B cell (primary cell): ENCODE results near the gene TRIM66. TPM values are rescaled to one million over a fixed set of nuclear protein-coding genes. Genes with fewer than 3 reads are reported as not detected.

Experiments
- ATAC-seq: fragments of 200-7000 bp; cut with Tn5 transposase; one replicate; pipeline ENCODE4 v1.10.0; 2021; ENCODE audit warnings: low read depth, mild to moderate bottlenecking, moderate number of reproducible peaks, moderate library complexity
- CTCF ChIA-PET: fragments of 350-600 bp; sonication (Branson Sonifier 250); formaldehyde crosslinking; loops from one replicate; lab custom pipeline; 2021; ENCODE audit warnings: antibody characterized with exemption, inconsistent platforms; lab: Charles Lee
- POLR2A ChIA-PET: fragments of 350-600 bp; sonication (Branson Sonifier 250); formaldehyde crosslinking; loops from one replicate; lab custom pipeline; 2021; ENCODE audit warnings: antibody characterized with exemption; lab: Charles Lee
- DNase-seq: peaks from one replicate; pipeline ENCODE4 v3.0.0; 2013
- H2AFZ ChIP-seq: 2 replicates; pipeline ENCODE4 v1.6.1; 2012; ENCODE audit warnings: mild to moderate bottlenecking, low read depth, low read length; ENCODE audit not compliant: insufficient read depth, poor library complexity, severe bottlenecking
- H3K27ac ChIP-seq, 2 donors: 1 replicate in 1 of 2; 2 replicates in 1 of 2; pipeline ENCODE4 v1.5.1; 2012 to 2013; ENCODE audit warnings: low read length in 2 of 2, mild to moderate bottlenecking in 2 of 2, moderate library complexity in 1 of 2
- H3K27me3 ChIP-seq, 4 experiments: fragments of 200-600 bp in 1 of 4; sonication (generic) in 1 of 4; replicated peaks in 1 of 4; 1 replicate in 2 of 4; 2 replicates in 2 of 4; pipeline versions ENCODE4 v1.6.1 to v1.7.0; 2013 to 2016; ENCODE audit warnings: low read length in 3 of 4, mild to moderate bottlenecking in 2 of 4, mixed read lengths in 1 of 4, moderate library complexity in 1 of 4; ENCODE audit not compliant: insufficient read depth in 4 of 4, control insufficient read depth in 3 of 4; ENCODE audit errors: control extremely low read depth in 1 of 4
- H3K36me3 ChIP-seq, 2 experiments: replicated peaks in 1 of 2; 1 replicate in 1 of 2; 2 replicates in 1 of 2; pipeline versions ENCODE4 v1.6.1 to v1.7.1; 2013; ENCODE audit warnings: low read length in 1 of 2; ENCODE audit not compliant: insufficient read depth in 2 of 2, control insufficient read depth in 1 of 2; ENCODE audit errors: control extremely low read depth in 1 of 2, extremely low read depth in 1 of 2
- H3K4me1 ChIP-seq, 2 donors: fragments of 200-600 bp in 1 of 2; sonication (generic) in 1 of 2; 1 replicate in 1 of 2; 2 replicates in 1 of 2; pipeline versions ENCODE4 v1.5.1 to v1.6.1; 2013 to 2017; ENCODE audit warnings: low read length in 2 of 2; ENCODE audit not compliant: control insufficient read depth in 2 of 2, insufficient read depth in 2 of 2
- H3K4me2 ChIP-seq: replicated peaks from 2 replicates; pipeline ENCODE3; 2012; ENCODE audit warnings: mild to moderate bottlenecking, low read depth, low read length; ENCODE audit not compliant: poor library complexity, severe bottlenecking
- H3K4me3 ChIP-seq, 5 experiments: fragments of 200-600 bp in 1 of 5; sonication (generic) in 1 of 5; 1 replicate in 3 of 5; 2 replicates in 2 of 5; pipeline versions ENCODE4 v1.5.1 to v1.7.0; 2011 to 2016; ENCODE audit warnings: low read length in 4 of 5, mild to moderate bottlenecking in 4 of 5, low read depth in 2 of 5, control low read depth in 1 of 5, moderate library complexity in 1 of 5; ENCODE audit not compliant: insufficient read depth in 1 of 5; ENCODE audit errors: control extremely low read depth in 1 of 5, extremely low read depth in 1 of 5
- H3K79me2 ChIP-seq: fragments of 200-600 bp; sonication (generic); one replicate; pipeline ENCODE4 v1.6.0; 2016; ENCODE audit warnings: low read length; ENCODE audit not compliant: control insufficient read depth, insufficient read depth
- H3K9ac ChIP-seq: fragments of 200-600 bp; sonication (generic); 2 replicates; pipeline ENCODE4 v1.6.1; 2017; ENCODE audit warnings: mild to moderate bottlenecking, low read length, moderate library complexity
- H3K9me3 ChIP-seq, 3 donors: one replicate each; pipeline versions ENCODE4 v1.6.1 to v1.7.1; 2013; ENCODE audit warnings: low read length in 2 of 3; ENCODE audit not compliant: control insufficient read depth in 2 of 3, insufficient read depth in 1 of 3; ENCODE audit errors: control extremely low read depth in 1 of 3
- H4K20me1 ChIP-seq: 2 replicates; pipeline ENCODE4 v1.6.0; 2012; ENCODE audit warnings: mild to moderate bottlenecking, low read length; ENCODE audit not compliant: insufficient read depth, control insufficient read depth, poor library complexity, severe bottlenecking
- H3K27ac Mint-ChIP-seq: one replicate; pipeline ENCODE4 v1.8.0; 2021; ENCODE audit warnings: mixed read lengths
- H3K27me3 Mint-ChIP-seq: one replicate; pipeline ENCODE4 v1.8.0; 2021; ENCODE audit warnings: mixed read lengths
- H3K4me1 Mint-ChIP-seq: one replicate; pipeline ENCODE4 v1.8.0; 2021; ENCODE audit warnings: mixed read lengths
- H3K4me3 Mint-ChIP-seq: one replicate; pipeline ENCODE4 v1.8.0; 2021; ENCODE audit warnings: mixed read lengths
- H3K9me3 Mint-ChIP-seq: one replicate; pipeline ENCODE4 v1.8.0; 2022; ENCODE audit warnings: mixed read lengths; ENCODE audit not compliant: insufficient read depth
- EZH2 ChIP-seq: IDR thresholded peaks from 2 replicates; pipeline ENCODE4 v1.6.1; 2012; ENCODE audit warnings: borderline replicate concordance, low read depth, mild to moderate bottlenecking, moderate library complexity, low read length; ENCODE audit not compliant: insufficient read depth, poor library complexity, severe bottlenecking
- WGBS: methylation state at CpG from one replicate; pipeline ENCODE4 v1.1.5; 2013; ENCODE audit warnings: missing lambda C conversion rate; ENCODE audit not compliant: insufficient coverage; 5-methylcytosine and 5-hydroxymethylcytosine counted together
- intact Hi-C: fragments of 100-400 bp; cut with micrococcal nuclease; formaldehyde crosslinking; loops from one replicate; pipeline ENCODE4 v1.10.0; 2022
- polyA plus RNA-seq: library from polyadenylated mRNA; depleted of rRNA; stranded (reverse); fragments of >200 nt; gene quantifications from 2 replicates; pipeline ENCODE4 v1.2.3, GENCODE V29; 2012
- total RNA-seq, 2 donors: library from RNA; stranded (reverse); fragments of 120-200 nt in 1 of 2; gene quantifications; 1 replicate in 1 of 2; 2 replicates in 1 of 2; pipeline versions ENCODE4 v1.2.3 to v1.2.4, GENCODE V29; 2013 to 2022
- TF ChIP-seq, protein P1 (sequence below): fragments of 200-600 bp; IDR thresholded peaks from one replicate; pipeline ENCODE4 v1.8.0; 2022; ENCODE audit warnings: antibody characterized with exemption, mild to moderate bottlenecking

The TRIM66 gene
- total and polyA plus RNA-seq, 2 donors (not counting 1 experiment from before 2014, with no cell fraction given), result 11.1 to 21.1 TPM

DNA sequence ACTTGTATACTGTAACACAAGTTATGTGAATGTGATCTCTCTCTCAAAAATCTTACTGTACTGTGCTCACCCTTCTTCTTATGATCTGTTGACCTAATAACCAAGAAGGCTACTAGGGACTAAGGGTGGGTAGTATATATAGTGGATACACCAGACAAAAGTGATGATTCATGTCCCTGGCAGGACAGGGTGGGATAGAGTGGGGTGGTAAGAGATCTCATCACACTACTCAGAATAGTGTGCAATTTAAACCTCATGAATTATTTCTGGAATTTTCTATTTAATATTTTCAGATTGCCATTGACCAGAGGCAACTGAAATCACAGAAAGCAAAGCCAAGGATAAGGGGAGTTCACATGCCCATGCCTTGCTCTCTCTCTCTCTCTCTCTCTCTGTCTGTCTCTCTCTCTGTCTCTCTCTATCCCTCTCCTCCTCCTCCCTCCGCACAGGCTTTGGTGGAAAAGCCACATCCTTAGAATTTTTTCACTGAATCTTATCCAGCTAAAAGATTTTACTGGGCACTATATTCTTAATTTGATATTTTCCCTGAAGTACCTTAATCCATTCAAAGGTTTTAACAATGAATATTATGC lies 76.4 kb downstream of the TRIM66 start:
- 80% methylated on average over 1 of the region's 1 CpG for WGBS
- H3K9ac ChIP-seq, result no peak overlapping the region
- TF ChIP-seq, protein P1, sequence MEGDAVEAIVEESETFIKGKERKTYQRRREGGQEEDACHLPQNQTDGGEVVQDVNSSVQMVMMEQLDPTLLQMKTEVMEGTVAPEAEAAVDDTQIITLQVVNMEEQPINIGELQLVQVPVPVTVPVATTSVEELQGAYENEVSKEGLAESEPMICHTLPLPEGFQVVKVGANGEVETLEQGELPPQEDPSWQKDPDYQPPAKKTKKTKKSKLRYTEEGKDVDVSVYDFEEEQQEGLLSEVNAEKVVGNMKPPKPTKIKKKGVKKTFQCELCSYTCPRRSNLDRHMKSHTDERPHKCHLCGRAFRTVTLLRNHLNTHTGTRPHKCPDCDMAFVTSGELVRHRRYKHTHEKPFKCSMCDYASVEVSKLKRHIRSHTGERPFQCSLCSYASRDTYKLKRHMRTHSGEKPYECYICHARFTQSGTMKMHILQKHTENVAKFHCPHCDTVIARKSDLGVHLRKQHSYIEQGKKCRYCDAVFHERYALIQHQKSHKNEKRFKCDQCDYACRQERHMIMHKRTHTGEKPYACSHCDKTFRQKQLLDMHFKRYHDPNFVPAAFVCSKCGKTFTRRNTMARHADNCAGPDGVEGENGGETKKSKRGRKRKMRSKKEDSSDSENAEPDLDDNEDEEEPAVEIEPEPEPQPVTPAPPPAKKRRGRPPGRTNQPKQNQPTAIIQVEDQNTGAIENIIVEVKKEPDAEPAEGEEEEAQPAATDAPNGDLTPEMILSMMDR, result no peak
- TF ChIP-seq EZH2, result no peak
- H3K9me3 ChIP-seq, result no peaks in the 10 kb centered on the region
- no peaks in the 10 kb centered on the region for H3K79me2 ChIP-seq
- ChIA-PET POLR2A (no interaction called here), CTCF (no interaction called here)
- H3K4me3 ChIP-seq, result no peak overlapping the region
- H3K27me3 Mint-ChIP-seq, result peaks cover 27% of the 10 kb centered on the region
- H3K4me3 Mint-ChIP-seq, result no peak overlapping the region
- H3K4me1 ChIP-seq, result no peaks in the 10 kb centered on the region
- no peak overlapping the region for H3K27ac ChIP-seq
- H2AFZ ChIP-seq, result no peak overlapping the region
- H3K27me3 ChIP-seq, result peaks cover 0 to 9% (median 3%) of the 10 kb centered on the region in 4 experiments
- H3K4me2 ChIP-seq, result no peak overlapping the region
- H3K4me1 Mint-ChIP-seq, result no peaks in the 10 kb centered on the region
- intact Hi-C loops, result no loop called here
- no peaks in the 10 kb centered on the region for H3K9me3 Mint-ChIP-seq
- DNase-seq (no peak), ATAC-seq (no peak)
- H4K20me1 ChIP-seq, result no peaks in the 10 kb centered on the region
- H3K27ac Mint-ChIP-seq, result no peak overlapping the region
- no peaks in the 10 kb centered on the region for H3K36me3 ChIP-seq

DNA sequence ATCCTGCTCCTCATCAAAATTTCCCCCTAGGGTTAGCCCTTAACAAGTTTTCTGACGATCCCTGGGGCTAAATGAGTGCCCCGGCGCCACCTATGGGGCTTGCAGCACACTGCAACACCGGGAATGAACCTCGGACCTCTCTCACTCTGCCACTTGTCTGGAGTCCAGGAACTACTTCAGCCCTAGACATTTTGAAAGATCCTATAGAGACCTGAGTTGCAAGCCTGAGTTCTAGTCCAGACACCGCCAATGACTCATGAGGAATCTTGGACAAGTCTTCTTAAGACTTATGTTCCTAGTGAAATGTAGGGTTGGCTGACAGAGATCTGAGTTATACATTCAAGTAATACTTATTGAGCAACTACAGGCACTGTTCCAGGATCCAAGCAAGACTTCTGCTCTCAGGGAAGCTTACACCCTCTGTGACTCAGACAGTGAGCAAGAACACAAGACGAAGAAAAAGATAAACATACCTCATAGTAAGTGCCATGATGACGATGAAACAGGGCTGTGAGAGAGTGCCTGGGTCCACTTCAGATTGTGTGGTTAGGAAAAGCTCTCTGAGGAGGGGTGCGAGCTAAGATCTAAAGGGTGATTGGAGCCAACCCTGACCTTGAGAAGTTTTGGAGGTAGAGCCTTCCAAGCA lies 78.3 kb downstream of the TRIM66 start:
- no peak overlapping the region for H3K4me3 ChIP-seq
- peaks cover 0 to 9% (median 3%) of the 10 kb centered on the region in 4 experiments for H3K27me3 ChIP-seq
- no peaks in the 10 kb centered on the region for H3K9me3 ChIP-seq
- no peak overlapping the region for H2AFZ ChIP-seq
- WGBS, result 24% methylated on average over 7 of the region's 9 CpGs
- no peak overlapping the region for H3K27ac ChIP-seq
- no peaks in the 10 kb centered on the region for H3K79me2 ChIP-seq
- peaks cover 31% of the 10 kb centered on the region for H3K27me3 Mint-ChIP-seq
- DNase-seq (peak; percentile 51), ATAC-seq (peak; percentile 63)
- intact Hi-C loops, result no loop called here
- H3K27ac Mint-ChIP-seq, result no peak overlapping the region
- TF ChIP-seq, protein P1, result peak; percentile 78
- TF ChIP-seq EZH2, result no peak
- no peak overlapping the region for H3K4me3 Mint-ChIP-seq
- no peaks in the 10 kb centered on the region for H4K20me1 ChIP-seq
- POLR2A ChIA-PET, result no interaction called here
- CTCF ChIA-PET, result interaction anchor here (0.9 kb wide), 1 partner anchor 377 kb away, joined by 3 read pairs; no protein-coding TSS in a partner anchor
- no peaks in the 10 kb centered on the region for H3K36me3 ChIP-seq
- H3K4me2 ChIP-seq, result no peak overlapping the region
- H3K9ac ChIP-seq, result no peak overlapping the region
- no peaks in the 10 kb centered on the region for H3K4me1 Mint-ChIP-seq
- H3K9me3 Mint-ChIP-seq, result no peaks in the 10 kb centered on the region
- H3K4me1 ChIP-seq, result no peaks in the 10 kb centered on the region
